ENCODE measurements around the gene HSPA1B.

DNA sequence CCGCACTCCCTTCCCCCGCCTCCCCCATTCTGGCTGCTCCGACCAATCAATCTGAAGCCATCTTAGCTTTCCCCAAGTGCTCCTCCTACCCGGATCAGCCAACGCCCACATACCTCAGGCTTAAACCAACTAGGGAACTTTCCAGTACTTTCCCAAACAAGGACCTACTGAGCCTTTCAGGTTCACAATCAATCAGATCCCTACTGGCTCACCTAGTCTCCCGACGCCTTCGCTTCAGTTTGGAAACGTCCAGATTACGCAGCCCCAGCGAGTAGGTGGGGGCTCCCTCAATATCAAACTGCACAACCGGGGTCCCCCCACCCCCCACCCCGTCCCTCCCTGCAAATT lies 12.9 kb upstream of the HSPA1B start:
- TF ChIP-seq, protein P1, sequence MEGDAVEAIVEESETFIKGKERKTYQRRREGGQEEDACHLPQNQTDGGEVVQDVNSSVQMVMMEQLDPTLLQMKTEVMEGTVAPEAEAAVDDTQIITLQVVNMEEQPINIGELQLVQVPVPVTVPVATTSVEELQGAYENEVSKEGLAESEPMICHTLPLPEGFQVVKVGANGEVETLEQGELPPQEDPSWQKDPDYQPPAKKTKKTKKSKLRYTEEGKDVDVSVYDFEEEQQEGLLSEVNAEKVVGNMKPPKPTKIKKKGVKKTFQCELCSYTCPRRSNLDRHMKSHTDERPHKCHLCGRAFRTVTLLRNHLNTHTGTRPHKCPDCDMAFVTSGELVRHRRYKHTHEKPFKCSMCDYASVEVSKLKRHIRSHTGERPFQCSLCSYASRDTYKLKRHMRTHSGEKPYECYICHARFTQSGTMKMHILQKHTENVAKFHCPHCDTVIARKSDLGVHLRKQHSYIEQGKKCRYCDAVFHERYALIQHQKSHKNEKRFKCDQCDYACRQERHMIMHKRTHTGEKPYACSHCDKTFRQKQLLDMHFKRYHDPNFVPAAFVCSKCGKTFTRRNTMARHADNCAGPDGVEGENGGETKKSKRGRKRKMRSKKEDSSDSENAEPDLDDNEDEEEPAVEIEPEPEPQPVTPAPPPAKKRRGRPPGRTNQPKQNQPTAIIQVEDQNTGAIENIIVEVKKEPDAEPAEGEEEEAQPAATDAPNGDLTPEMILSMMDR (IDR thresholded peaks at IDR 0.05 in 4 of 5, conservative IDR thresholded peaks at IDR 0.05 in 1 of 5) = no peak
- TF ChIP-seq POLR2A (IDR thresholded peaks at IDR 0.05) = no peak
